Thyroid gland (tissue), 4 donors: ENCODE measurements around the gene CEACAM4. TPM values are rescaled to one million over a fixed set of nuclear protein-coding genes. Genes with fewer than 3 reads are reported as not detected.

Experiments used
- DNase-seq, 2 donors: peaks; one replicate each; pipeline ENCODE4 v3.0.0-alpha.2; 2019
- H3K27ac ChIP-seq, 3 donors: fragments of 200-600 bp; sonication (generic); 1 replicate in 2 of 3; 2 replicates in 1 of 3; pipeline ENCODE4 v1.5.1; 2016 to 2019; ENCODE audit warnings: mild to moderate bottlenecking in 1 of 3, moderate library complexity in 1 of 3
- H3K27me3 ChIP-seq: fragments of 200-600 bp; sonication (generic); one replicate; pipeline ENCODE4 v1.5.1; 2019
- H3K36me3 ChIP-seq, 2 donors: fragments of 200-600 bp; sonication (generic); one replicate each; pipeline ENCODE4 v1.5.1; 2016 to 2019
- H3K4me1 ChIP-seq, 2 donors: fragments of 200-600 bp; sonication (generic); one replicate each; pipeline ENCODE4 v1.5.1; 2017 to 2019
- H3K4me3 ChIP-seq, 3 donors: fragments of 200-600 bp; sonication (generic); replicated peaks in 1 of 3; 1 replicate in 2 of 3; 2 replicates in 1 of 3; pipeline ENCODE4 v1.5.1; 2016; ENCODE audit warnings: mild to moderate bottlenecking in 1 of 3
- H3K9me3 ChIP-seq: fragments of 200-600 bp; sonication (generic); one replicate; pipeline ENCODE4 v1.5.1; 2017
- POLR2A ChIP-seq, 2 donors: fragments of 450-650 bp; IDR thresholded peaks; one replicate each; pipeline ENCODE4 v1.6.1; 2017; ENCODE audit warnings: antibody characterized with exemption in 2 of 2, mild to moderate bottlenecking in 2 of 2, moderate library complexity in 1 of 2
- WGBS, 2 donors: methylation state at CpG; one replicate each; pipeline ENCODE4 v1.1.5; 2017; 5-methylcytosine and 5-hydroxymethylcytosine counted together
- intact Hi-C: fragments of 100-400 bp; cut with DNase I; formaldehyde crosslinking; loops from one replicate; pipeline ENCODE4 v1.15.1; 2023
- total RNA-seq, 4 donors: library from RNA; depleted of rRNA; stranded (reverse); fragments of >200 nt; gene quantifications; one replicate each; pipeline ENCODE4 v1.2.3, GENCODE V29; 2016
- TF ChIP-seq, protein P1 (sequence below), 6 experiments: fragments of 200-600 bp in 3 of 6; fragments of 450-650 bp in 3 of 6; sonication (generic) in 3 of 6; IDR thresholded peaks; one replicate each; pipeline ENCODE4 v1.5.1; 2016 to 2019; ENCODE audit warnings: antibody characterized with exemption in 6 of 6, mild to moderate bottlenecking in 2 of 6, inconsistent platforms in 1 of 6, moderate library complexity in 1 of 6

CEACAM4 gene
- total RNA-seq, 4 donors from 2014 or later: 0.73 to 3.5 TPM; not detected in 2

DNA sequence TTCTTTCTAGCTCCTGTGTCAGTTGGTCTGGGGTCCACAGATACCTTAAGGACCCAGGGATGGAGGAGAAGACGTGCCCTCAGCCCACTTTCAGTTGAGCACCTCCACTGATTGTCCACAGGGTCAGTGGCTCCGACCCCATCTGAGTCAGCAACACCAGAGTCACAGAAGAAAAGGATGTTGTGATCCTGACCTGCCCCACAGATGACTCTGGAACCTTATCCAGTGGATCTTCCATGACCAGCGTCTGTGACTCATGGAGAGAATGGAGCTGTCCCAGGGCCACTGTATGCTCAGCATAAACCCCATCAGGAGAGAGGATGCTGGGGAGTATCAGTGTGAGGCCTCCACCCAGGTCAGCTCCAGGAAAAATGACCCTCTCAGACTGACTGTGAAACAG lies 22.0 kb downstream of the CEACAM4 start:
- no peaks in the 10 kb centered on the region for H3K9me3 ChIP-seq
- intact Hi-C loops: no loop called here
- no peak overlapping the region for H3K4me3 ChIP-seq
- H3K4me1 ChIP-seq: no peaks in the 10 kb centered on the region
- DNase-seq: no peak
- no peak overlapping the region for H3K27ac ChIP-seq
- H3K36me3 ChIP-seq: no peaks in the 10 kb centered on the region
- 28 to 53% methylated on average over 3 of the region's 3 CpGs for WGBS, 2 donors
- no peaks in the 10 kb centered on the region for H3K27me3 ChIP-seq
- no peak for TF ChIP-seq POLR2A (IDR thresholded peaks at IDR 0.05)
- TF ChIP-seq, protein P1, sequence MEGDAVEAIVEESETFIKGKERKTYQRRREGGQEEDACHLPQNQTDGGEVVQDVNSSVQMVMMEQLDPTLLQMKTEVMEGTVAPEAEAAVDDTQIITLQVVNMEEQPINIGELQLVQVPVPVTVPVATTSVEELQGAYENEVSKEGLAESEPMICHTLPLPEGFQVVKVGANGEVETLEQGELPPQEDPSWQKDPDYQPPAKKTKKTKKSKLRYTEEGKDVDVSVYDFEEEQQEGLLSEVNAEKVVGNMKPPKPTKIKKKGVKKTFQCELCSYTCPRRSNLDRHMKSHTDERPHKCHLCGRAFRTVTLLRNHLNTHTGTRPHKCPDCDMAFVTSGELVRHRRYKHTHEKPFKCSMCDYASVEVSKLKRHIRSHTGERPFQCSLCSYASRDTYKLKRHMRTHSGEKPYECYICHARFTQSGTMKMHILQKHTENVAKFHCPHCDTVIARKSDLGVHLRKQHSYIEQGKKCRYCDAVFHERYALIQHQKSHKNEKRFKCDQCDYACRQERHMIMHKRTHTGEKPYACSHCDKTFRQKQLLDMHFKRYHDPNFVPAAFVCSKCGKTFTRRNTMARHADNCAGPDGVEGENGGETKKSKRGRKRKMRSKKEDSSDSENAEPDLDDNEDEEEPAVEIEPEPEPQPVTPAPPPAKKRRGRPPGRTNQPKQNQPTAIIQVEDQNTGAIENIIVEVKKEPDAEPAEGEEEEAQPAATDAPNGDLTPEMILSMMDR (IDR thresholded peaks at IDR 0.05): no peak

DNA sequence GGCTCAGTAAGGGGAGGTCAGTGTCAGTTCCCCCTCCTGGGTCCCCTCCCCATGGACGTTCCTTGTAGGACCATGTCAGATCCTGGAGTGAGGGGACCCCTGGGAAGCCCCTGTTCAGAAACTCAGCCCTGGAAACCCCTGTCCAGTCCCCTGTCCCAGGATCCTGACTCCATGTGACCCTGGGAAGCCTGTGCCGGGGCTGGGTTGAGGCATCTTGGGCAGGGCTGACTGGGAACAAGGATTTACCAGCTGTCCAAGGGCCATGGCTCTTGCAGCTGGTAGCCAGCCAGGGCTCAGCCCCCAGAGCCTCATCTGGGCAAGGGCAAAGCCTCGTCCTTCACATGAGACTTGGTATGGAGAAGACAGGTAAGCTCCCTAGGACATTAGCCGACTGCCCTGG lies 25.1 kb downstream of the CEACAM4 start:
- no peaks in the 10 kb centered on the region for H3K9me3 ChIP-seq
- no peaks in the 10 kb centered on the region for H3K4me1 ChIP-seq
- no peak overlapping the region for H3K27ac ChIP-seq
- H3K4me3 ChIP-seq: no peak overlapping the region
- H3K27me3 ChIP-seq: no peaks in the 10 kb centered on the region
- DNase-seq: no peak
- no peaks in the 10 kb centered on the region for H3K36me3 ChIP-seq
- 53 to 61% methylated on average over 2 to 4 of the region's 4 CpGs for WGBS, 2 donors
- intact Hi-C loops: no loop called here
- TF ChIP-seq, protein P1 (IDR thresholded peaks at IDR 0.05): no peak
- TF ChIP-seq POLR2A (IDR thresholded peaks at IDR 0.05): no peak

DNA sequence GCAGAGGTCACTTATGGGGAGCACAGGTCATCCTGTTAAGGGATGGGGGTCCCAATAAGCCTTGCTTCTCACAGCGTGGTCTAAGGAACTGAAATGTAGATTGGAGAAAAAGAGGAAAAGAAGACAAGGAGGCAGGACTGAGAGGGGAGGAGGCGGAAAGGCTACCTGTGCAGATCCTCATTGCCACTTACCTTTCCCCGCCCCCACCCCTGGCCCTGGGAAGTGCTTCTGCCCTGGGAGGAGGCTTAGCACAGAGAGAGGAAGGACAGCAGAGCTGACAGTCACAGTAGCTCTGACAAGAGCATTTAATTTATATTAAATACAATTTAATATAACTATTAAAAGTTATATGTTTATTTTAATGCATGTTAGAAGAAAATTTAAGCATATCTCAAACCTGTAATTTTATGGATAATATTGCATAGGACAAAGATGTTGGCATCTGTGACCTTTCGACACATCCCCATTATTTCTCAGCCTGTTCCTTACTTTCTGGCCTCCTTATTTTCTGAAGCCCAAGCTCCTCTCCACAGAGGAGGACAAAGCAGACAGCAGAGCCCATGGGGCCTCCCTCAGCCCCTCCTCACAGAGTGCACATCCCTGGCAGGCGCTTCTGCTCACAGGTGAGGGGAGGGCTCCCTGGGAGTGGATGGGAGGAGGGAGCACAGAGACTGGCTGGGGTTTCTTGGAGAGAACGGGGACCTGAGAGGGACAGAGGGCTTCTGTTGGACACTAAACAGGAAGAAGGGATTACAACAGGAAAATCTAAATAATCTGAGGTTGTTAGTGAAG lies 27.5 kb downstream of the CEACAM4 start:
- no peak for DNase-seq
- intact Hi-C loops: no loop called here
- Histone ChIP-seq H3K27me3 (no peaks in the 10 kb centered on the region), H3K4me1 (no peaks in the 10 kb centered on the region), H3K27ac (no peak overlapping the region), H3K36me3 (no peaks in the 10 kb centered on the region), H3K9me3 (no peaks in the 10 kb centered on the region), H3K4me3 (no peak overlapping the region)
- no peak for TF ChIP-seq POLR2A (IDR thresholded peaks at IDR 0.05)
- TF ChIP-seq, protein P1 (IDR thresholded peaks at IDR 0.05): no peak
- 27 to 28% methylated on average over 6 of the region's 6 CpGs for WGBS, 2 donors

DNA sequence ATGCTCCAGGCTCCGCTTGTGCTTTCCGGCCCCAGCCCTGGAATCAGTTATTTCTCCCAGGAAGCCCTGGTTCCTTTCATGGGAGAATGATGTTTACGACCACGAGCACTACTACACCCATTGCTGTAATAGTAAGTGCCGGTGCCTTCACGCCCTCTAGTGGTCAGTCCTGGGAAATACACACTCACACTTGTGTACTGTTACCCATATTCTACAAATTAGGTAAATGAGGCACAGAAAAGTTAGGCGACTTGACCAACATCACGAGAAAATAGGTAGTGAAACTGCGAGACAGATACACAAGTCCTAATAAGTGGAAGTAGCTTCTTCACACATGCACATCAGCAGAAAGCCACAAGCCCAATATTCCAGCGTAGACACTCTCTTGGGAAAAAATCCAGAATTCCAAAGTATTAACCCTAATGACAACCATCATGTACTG lies 29.3 kb downstream of the CEACAM4 start:
- no peaks in the 10 kb centered on the region for H3K36me3 ChIP-seq
- peak; percentile 51 to 60 for DNase-seq
- TF ChIP-seq, protein P1 (IDR thresholded peaks at IDR 0.05): peak; percentile 66 to 93 (median 72)
- TF ChIP-seq POLR2A (IDR thresholded peaks at IDR 0.05): no peak
- H3K4me3 ChIP-seq: no peak overlapping the region
- 10% methylated on average over 10 of the region's 10 CpGs for WGBS, 2 donors
- no peaks in the 10 kb centered on the region for H3K4me1 ChIP-seq
- intact Hi-C loops: no loop called here
- H3K27ac ChIP-seq: no peak overlapping the region
- H3K9me3 ChIP-seq: no peaks in the 10 kb centered on the region
- no peaks in the 10 kb centered on the region for H3K27me3 ChIP-seq

DNA sequence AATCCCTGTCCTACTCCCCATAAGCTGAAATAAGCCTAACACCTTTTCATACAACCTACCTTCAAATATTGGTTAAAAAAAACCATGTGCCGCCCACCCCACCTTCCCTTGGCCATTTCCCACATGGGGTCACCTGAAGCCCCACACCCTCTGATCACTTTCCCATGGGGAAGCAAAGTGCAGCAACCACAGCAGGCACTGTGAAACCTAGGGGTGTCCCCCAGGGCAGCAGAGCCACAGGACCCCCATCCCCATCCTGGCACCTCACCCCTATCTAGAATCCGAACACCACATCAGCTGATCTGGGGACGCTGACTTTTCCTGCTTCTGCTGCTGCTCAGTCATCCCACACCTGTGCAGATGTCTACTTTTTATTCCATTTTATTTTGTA lies 31.0 kb downstream of the CEACAM4 start:
- Histone ChIP-seq H3K4me3 (no peak overlapping the region), H3K27ac (no peak overlapping the region), H3K9me3 (no peaks in the 10 kb centered on the region), H3K27me3 (no peaks in the 10 kb centered on the region), H3K4me1 (no peaks in the 10 kb centered on the region), H3K36me3 (no peaks in the 10 kb centered on the region)
- intact Hi-C loops: no loop called here
- 39 to 48% methylated on average over 3 of the region's 3 CpGs for WGBS, 2 donors
- DNase-seq: no peak
- TF ChIP-seq POLR2A (IDR thresholded peaks at IDR 0.05): no peak
